H1 (cell line): ENCODE data around the gene NKG7.

ENCODE experiments used
- GTF2F1 ChIP-seq: IDR thresholded peaks from 2 replicates; pipeline ENCODE4 v1.6.1; 2012; ENCODE audit warnings: low read depth, low read length, improper control_type of control experiment, borderline replicate concordance
- MAFK ChIP-seq: IDR thresholded peaks from 2 replicates; pipeline ENCODE4 v1.6.1; 2012; ENCODE audit warnings: low read depth, mild to moderate bottlenecking, improper control_type of control experiment, low read length
- POLR2A ChIP-seq, 2 experiments: IDR thresholded peaks; 1 replicate in 1 of 2; 2 replicates in 1 of 2; pipeline ENCODE4 v1.6.1; 2011; ENCODE audit warnings: low read depth in 2 of 2, low read length in 2 of 2, mild to moderate bottlenecking in 2 of 2; ENCODE audit errors: control extremely low read depth in 1 of 2
- SIN3A ChIP-seq, 2 experiments: IDR thresholded peaks in 1 of 2; conservative IDR thresholded peaks in 1 of 2; 2 replicates each; pipeline ENCODE4 v1.6.1; 2011 to 2012; ENCODE audit warnings: low read length in 2 of 2, improper control_type of control experiment in 1 of 2, low read depth in 1 of 2, mild to moderate bottlenecking in 1 of 2
- SP1 ChIP-seq: IDR thresholded peaks from 2 replicates; pipeline ENCODE4 v1.6.1; 2011; ENCODE audit warnings: low read depth, low read length
- YY1 ChIP-seq: IDR thresholded peaks from 2 replicates; pipeline ENCODE4 v1.6.1; 2011; ENCODE audit warnings: low read depth, mild to moderate bottlenecking, low read length
- TF ChIP-seq, protein P1 (sequence below), 3 experiments: IDR thresholded peaks; 1 replicate in 2 of 3; 2 replicates in 1 of 3; pipeline versions ENCODE4 v1.5.1 to v1.6.1; 2011; ENCODE audit warnings: low read length in 3 of 3, mild to moderate bottlenecking in 3 of 3, inconsistent platforms in 2 of 3, low read depth in 1 of 3, moderate library complexity in 1 of 3; ENCODE audit not compliant: insufficient read depth in 1 of 3; ENCODE audit errors: control extremely low read depth in 1 of 3
- TF ChIP-seq, protein P2 (sequence below): IDR thresholded peaks from 2 replicates; pipeline ENCODE4 v1.6.1; 2011; ENCODE audit warnings: low read length, improper control_type of control experiment

DNA sequence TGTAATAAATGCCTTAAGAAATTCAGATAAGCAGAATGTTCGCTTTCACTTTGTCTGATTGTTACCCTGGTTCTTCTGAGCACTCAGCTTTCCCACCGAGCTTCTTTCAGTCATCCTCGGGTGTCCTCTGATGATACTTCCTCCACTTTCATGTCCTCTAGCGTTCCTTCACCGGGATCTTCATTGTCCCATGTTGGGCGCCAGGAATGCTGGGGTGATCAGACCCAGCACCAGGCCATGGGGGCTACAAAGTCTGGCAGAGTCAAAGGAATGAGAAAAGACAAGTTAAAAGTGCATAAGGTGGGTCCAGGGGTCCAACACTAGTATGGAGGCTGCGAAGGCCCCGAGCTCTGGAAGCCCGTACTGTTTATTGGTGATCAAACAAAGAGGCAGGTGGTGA lies 29.7 kb upstream of the NKG7 start:
- TF ChIP-seq POLR2A (IDR thresholded peaks at IDR 0.05; ENCODE audit: control extremely low read depth in 1 of 2, low read depth in 2 of 2, low read length in 2 of 2) (no peak), GTF2F1 (no peak), MAFK (no peak), SP1 (no peak), YY1 (no peak), SIN3A (conservative IDR thresholded peaks at IDR 0.05 in 1 of 2, IDR thresholded peaks at IDR 0.05 in 1 of 2; ENCODE audit: low read depth in 1 of 2, low read length in 2 of 2) (no peak)
- TF ChIP-seq, protein P1, sequence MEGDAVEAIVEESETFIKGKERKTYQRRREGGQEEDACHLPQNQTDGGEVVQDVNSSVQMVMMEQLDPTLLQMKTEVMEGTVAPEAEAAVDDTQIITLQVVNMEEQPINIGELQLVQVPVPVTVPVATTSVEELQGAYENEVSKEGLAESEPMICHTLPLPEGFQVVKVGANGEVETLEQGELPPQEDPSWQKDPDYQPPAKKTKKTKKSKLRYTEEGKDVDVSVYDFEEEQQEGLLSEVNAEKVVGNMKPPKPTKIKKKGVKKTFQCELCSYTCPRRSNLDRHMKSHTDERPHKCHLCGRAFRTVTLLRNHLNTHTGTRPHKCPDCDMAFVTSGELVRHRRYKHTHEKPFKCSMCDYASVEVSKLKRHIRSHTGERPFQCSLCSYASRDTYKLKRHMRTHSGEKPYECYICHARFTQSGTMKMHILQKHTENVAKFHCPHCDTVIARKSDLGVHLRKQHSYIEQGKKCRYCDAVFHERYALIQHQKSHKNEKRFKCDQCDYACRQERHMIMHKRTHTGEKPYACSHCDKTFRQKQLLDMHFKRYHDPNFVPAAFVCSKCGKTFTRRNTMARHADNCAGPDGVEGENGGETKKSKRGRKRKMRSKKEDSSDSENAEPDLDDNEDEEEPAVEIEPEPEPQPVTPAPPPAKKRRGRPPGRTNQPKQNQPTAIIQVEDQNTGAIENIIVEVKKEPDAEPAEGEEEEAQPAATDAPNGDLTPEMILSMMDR (IDR thresholded peaks at IDR 0.05; ENCODE audit: control extremely low read depth in 1 of 3, insufficient read depth in 1 of 3, low read depth in 1 of 3, low read length in 3 of 3), result no peak
- TF ChIP-seq, protein P2, sequence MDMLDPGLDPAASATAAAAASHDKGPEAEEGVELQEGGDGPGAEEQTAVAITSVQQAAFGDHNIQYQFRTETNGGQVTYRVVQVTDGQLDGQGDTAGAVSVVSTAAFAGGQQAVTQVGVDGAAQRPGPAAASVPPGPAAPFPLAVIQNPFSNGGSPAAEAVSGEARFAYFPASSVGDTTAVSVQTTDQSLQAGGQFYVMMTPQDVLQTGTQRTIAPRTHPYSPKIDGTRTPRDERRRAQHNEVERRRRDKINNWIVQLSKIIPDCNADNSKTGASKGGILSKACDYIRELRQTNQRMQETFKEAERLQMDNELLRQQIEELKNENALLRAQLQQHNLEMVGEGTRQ, result no peak
